ENCODE data around the gene DPPA4.
A peak's percentile ranks its signal among the peaks of the same experiment; 100 is the strongest.

Gene DPPA4

DNA sequence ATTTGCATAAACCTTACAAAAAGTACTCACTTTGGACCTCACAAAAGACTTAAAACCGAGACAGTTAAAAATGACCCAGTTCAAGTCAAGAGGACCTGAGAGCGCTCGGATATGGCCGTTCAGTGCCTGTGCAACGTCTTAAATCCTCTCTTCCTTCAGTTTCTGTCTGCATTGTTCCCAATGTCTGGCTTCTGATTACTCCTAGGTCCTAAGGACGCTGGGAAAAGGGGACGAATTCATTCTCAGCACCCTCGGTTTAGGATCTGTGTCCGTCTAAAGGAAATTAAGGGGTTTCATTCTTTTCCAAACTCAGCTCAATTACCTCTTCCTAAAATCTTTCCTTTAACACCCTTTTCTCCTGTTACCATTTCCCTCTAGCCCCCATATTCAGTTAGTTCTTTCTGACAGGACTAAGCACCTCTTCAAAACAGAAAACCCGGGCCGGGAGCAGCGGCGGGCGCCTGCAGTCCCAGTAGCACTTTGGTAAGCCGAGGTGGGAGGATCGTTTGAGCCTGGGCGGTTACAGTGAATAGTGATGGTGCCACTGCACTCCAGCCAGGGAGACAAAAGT is 970 bp downstream of the DPPA4 start:
- DNase-seq: peak in 1 of 2 donors; percentile 19

DNA sequence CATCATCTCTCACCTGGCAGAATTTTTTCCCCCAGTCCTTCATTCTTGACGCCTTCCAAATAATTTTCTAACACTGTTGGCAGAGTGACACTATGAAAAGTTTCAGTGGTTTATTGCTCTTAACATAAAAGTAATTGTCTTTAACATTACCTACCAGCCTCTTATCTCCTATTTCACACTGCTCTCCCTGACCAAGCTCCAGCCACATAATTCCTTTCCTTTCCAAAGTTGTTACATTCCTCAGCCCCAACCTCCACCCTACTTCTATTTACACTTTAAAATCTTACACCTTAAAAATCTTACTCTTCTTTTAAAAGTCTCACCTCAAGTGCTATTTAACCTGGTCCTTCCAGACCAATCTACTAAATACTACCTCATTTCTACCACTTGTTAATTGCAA is 2.8 kb downstream of the DPPA4 start:
- DNase-seq: no peak

DNA sequence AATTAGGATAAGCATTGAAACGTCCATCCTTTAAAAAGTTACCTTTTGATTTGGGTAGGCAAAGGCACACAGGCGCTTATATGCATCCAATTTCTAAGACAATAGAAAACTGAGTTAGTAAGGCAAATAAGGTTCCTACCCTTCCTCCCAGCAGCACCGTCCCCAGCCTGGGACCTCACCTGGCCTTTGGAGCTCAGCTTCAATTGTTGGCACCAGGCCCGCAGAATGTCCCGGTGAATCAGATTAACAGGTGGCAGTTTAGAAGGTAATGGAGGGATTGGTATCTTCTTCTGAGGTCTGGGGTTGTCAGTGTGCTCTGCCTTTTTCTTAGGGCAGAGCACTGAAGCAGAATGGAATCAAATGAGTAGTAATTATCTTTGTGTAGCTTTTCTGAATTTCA is 5.7 kb downstream of the DPPA4 start:
- DNase-seq: no peak

DNA sequence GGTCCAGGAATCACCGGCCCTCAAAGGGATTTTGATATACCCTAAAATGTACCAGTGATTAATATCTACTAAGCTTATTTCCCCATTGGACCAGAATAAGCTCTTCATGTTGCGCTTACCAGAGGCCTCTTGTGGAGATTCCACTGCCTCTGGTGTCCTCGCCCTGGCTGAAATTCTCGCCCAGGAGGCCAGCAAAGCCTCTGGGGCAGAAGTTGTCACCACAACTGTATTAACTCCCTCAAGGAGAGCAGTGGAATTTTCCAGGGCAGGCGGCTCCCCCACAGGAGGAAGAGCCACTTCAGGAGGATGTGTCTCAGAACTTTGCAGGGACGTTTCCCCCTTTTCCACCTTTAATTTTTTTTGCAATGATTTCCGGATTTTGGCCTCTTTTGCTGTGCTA is 6.9 kb downstream of the DPPA4 start:
- no peak for DNase-seq

DNA sequence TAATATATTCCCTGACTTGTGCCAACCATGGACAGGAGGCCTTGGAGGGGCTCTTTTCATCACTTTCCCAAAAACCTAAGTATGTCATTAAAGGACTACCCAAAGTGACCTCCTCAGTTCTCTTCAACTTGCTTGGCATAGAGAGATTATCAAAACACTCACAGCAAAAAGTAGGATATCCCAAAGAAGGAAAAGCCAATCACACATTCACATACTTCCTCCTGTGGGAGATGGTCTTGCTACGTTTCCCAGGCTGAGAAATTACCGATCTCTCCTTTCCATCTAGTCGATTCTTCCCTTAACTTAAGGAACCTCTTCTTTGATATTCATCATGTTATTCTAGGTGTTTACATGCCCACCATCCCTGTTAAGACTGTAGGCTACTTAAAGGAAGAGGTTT is 9.1 kb downstream of the DPPA4 start:
- no peak for DNase-seq

DNA sequence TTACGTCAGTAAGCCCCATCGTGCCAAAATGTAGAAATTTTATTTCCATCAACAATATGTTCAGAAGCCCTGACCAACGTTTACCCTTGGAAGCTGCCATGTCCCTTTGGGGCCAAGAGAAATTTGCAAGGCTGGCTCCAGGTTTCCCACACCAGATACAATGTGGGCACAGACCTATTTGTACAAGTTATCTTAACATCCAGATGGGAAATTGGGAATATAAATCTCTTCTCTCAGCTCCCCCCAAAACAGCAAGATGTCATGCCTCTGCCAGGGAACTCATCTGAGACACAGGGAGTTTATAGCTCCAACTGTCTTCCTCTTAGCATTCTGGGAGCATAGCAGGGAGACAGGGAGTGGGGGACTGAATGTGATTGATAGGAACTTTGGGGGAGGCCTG is 11.7 kb downstream of the DPPA4 start:
- no peak for DNase-seq

DNA sequence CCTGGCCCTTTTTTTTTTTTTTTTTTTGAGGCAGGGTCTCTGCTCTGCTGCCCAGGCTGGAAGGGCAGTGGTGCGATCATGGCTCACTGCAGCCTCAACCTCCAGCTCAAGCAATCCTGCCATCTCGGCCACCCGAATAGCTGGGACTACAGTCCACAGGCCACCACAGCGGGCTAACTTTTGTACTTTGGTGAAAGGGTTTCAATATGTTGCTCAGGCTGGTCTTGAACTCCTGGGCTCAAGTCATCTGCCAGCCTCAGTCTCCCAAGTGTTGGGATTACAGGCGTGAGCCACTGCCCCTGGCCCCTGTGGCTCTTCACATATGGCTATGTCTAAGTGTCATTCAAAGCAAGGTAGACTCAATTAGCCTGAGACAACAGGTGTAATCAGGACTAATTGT is 12.2 kb downstream of the DPPA4 start:
- DNase-seq: no peak

DNA sequence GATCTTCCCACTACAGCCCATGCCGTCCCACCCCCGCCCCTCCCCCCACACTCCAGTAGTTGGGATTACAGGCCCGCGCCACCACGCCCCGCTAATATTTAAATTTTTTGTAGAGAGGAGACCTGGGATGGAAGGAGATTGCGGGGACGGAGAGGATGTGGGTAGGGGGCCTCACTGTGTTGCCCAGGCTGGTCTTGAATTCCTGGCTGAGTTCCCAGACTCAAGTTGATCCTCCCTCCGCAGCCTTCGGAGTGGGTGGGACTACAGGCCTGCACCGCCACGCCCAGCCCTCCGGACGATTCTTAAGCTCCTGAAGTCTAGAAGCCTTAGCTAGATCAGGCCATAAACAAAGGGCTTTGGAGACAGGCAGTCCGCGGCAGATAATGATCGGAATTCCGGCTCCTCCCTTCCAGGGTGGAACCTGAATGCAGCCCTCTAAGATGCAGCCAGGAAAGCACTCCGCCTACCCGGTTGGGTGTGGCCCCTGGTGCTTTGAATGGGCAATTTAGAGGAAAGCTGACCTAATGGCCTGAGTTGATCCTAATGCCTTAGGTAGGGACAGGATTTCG is 21.1 kb downstream of the DPPA4 start, which contains the start of gene DPPA2:
DPPA2 (minus strand) TSS at position 356 of the 569 bp plus-strand sequence. CDS start 1,975 bp downstream, outside the sequence.
- DNase-seq: no peak

DNA sequence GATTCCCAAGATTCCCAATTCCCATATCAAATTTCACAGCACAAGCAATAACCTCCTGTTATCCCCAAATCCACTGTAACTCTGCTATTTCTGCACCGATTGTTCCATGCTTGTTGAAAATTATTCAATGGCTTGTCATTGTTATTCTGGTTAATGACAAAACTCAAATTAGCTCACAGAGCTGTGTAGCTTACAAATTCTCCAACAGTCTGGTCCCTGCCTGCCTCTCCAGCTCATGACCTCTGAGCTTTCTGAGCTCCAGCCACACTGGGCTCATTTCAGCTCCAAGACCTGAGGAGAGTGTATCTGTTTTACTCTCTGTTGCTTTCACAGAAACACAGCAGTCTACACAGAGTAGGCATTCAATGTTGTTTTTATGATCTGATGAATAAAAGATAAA is 24.3 kb downstream of the DPPA4 start:
- DNase-seq: no peak

DNA sequence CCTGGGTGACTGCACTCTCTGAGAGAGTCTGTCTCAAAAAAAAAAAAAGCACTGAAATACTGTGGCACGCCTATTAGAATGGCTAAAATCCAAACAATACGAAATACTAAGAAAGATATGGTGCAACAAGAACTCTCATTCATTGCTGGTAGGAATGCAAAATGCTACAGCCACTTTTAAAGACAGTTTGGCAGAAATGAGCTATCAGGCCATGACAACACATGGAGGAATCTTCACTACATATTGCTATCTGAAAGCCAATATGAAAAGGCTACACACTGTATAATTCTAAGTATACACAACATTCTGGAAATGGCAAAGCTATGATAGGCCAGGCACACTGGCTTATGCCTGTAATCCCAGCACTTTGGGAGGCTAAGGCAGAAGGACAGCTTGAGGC is 39.9 kb downstream of the DPPA4 start:
- DNase-seq: no peak

DNA sequence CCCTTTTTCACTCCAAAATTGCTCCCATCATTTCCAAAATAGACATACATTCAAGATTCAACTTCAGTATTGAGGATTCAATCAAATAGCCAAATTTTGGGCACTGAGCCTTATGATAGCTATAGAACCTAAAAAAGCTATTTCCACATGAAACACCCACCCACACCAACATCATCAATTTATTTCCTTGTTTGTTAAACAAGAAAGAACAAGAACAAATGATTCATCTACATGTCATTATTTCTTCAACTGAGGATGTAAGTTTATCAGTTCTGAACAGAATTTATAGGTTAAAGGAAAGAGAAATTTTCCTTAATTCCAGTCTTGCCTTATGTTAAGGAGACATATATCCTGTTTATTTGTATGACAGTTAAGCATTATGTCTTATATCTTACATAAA is 53.3 kb downstream of the DPPA4 start:
- DNase-seq: no peak

DNA sequence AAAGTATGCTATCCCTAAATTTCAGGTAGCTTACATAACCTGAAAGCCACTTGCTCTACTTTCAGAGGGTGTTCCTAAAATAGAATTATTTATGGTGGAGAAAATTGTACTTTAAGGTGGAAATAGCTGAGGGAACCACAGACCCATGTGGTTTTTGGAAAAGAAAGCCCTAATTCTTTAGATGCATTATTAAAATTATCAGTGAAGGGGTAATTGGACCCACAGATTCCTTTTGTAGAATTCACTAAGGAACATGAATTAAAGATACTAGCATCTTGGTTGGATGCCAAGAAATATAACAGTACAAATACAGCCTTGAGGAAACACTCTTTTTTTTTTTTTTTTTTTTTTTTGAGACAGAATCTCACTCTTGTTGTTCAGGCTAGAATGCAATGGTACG is 58.8 kb downstream of the DPPA4 start:
- DNase-seq: no peak

DNA sequence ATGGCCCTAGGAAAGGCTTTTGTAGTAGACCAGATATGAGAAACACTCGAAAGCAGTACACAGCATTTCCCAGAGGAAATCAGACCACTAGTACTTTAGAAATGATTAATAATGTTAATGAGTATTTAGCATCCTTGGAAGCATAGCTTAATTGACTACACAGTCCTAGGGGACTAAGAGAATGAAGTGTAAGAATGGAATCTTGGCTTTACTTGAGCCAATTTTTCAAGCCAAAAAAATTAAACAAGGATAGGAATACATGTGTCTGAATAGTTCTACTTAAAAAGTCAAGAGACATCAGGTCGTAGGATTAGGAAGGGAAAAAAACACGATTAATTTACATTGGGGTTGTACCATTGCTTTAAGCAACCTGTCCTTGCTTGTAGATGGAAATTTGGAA is 59.2 kb downstream of the DPPA4 start:
- no peak for DNase-seq

Data from stimulated activated CD4-positive, alpha-beta T cell treated with anti-CD3 and anti-CD28 coated beads, Interleukin-2, amount 100 ng/mL, for 24 hours (primary cell).